SK-N-SH treated with all-trans-retinoic acid at 6 μM for 48 hours (cell line): ENCODE results near the gene SH3BP1.
A peak's percentile ranks its signal among the peaks of the same experiment; 100 is the strongest.

ENCODE experiments used
- ATAC-seq: fragments of 200-7000 bp; cut with Tn5 transposase; 3 replicates; pipeline ENCODE4 v1.9.1; 2020; ENCODE audit warnings: mild to moderate bottlenecking, moderate library complexity
- ARNTL ChIP-seq: fragments of 450-650 bp; formaldehyde crosslinking; IDR thresholded peaks from 2 replicates; pipeline ENCODE4 v1.5.0; 2020; ENCODE audit warnings: low read depth, mild to moderate bottlenecking, moderate library complexity, borderline replicate concordance
- CREB5 ChIP-seq: fragments of 250-450 bp; sonication (Bioruptor Pico); IDR thresholded peaks from 2 replicates; pipeline ENCODE4 v1.5.1; 2020; ENCODE audit warnings: low read depth, mild to moderate bottlenecking, moderate library complexity
- CSDC2 ChIP-seq: fragments of 250-450 bp; sonication (Bioruptor Pico); IDR thresholded peaks from 2 replicates; pipeline ENCODE4 v1.5.0; 2020; ENCODE audit warnings: mild to moderate bottlenecking, moderate library complexity
- CSRNP3 ChIP-seq: fragments of 250-450 bp; sonication (Bioruptor Pico); IDR thresholded peaks from 2 replicates; pipeline ENCODE4 v1.5.1; 2021; ENCODE audit warnings: mild to moderate bottlenecking, moderate library complexity
- ESRRG ChIP-seq: fragments of 250-450 bp; sonication (Bioruptor Pico); IDR thresholded peaks from 2 replicates; pipeline ENCODE4 v1.6.1; 2021; ENCODE audit warnings: mild to moderate bottlenecking
- GLIS3 ChIP-seq: fragments of 250-450 bp; sonication (Bioruptor Pico); IDR thresholded peaks from 2 replicates; pipeline ENCODE4 v1.5.0; 2020; ENCODE audit warnings: mild to moderate bottlenecking, moderate library complexity
- PATZ1 ChIP-seq: fragments of 250-450 bp; sonication (Bioruptor Pico); IDR thresholded peaks from 2 replicates; pipeline ENCODE4 v1.8.0; 2020; ENCODE audit warnings: mild to moderate bottlenecking, moderate library complexity, borderline replicate concordance
- PPARA ChIP-seq: fragments of 250-450 bp; sonication (Bioruptor Pico); IDR thresholded peaks from 2 replicates; pipeline ENCODE4 v1.5.0; 2020; ENCODE audit warnings: mild to moderate bottlenecking, borderline replicate concordance
- RARB ChIP-seq: fragments of 250-450 bp; sonication (Bioruptor Pico); IDR thresholded peaks from 2 replicates; pipeline ENCODE4 v1.8.0; 2021; ENCODE audit warnings: mild to moderate bottlenecking, moderate library complexity
- SNAI2 ChIP-seq: fragments of 250-450 bp; sonication (Bioruptor Pico); IDR thresholded peaks from 2 replicates; pipeline ENCODE4 v1.5.0; 2020; ENCODE audit warnings: mild to moderate bottlenecking, moderate library complexity
- TCF4 ChIP-seq: fragments of 250-450 bp; sonication (Bioruptor Pico); IDR thresholded peaks from 2 replicates; pipeline ENCODE4 v1.8.0; 2021; ENCODE audit warnings: mild to moderate bottlenecking, moderate library complexity, borderline replicate concordance
- TSHZ2 ChIP-seq: fragments of 250-450 bp; sonication (Bioruptor Pico); IDR thresholded peaks from 2 replicates; pipeline ENCODE4 v1.5.0; 2020; ENCODE audit warnings: mild to moderate bottlenecking, moderate library complexity
- ZC3H10 ChIP-seq: fragments of 250-450 bp; sonication (Bioruptor Pico); IDR thresholded peaks from 2 replicates; pipeline ENCODE4 v1.5.1; 2021; ENCODE audit warnings: mild to moderate bottlenecking, moderate library complexity
- ZFP3 ChIP-seq: fragments of 250-450 bp; sonication (Bioruptor Pico); IDR thresholded peaks from 2 replicates; pipeline ENCODE4 v1.5.0; 2020; ENCODE audit warnings: mild to moderate bottlenecking, moderate library complexity
- ZFP30 ChIP-seq: fragments of 450-650 bp; formaldehyde crosslinking; IDR thresholded peaks from 2 replicates; pipeline ENCODE4 v1.5.0; 2022; ENCODE audit warnings: mild to moderate bottlenecking, moderate library complexity
- ZNF565 ChIP-seq: fragments of 450-650 bp; formaldehyde crosslinking; conservative IDR thresholded peaks from 2 replicates; pipeline ENCODE4 v1.5.0; 2020; ENCODE audit warnings: low read depth, mild to moderate bottlenecking, moderate library complexity
- ZNF70 ChIP-seq: fragments of 450-650 bp; formaldehyde crosslinking; IDR thresholded peaks from 2 replicates; pipeline ENCODE4 v1.5.0; 2020; ENCODE audit warnings: mild to moderate bottlenecking, moderate library complexity
- ZNF8 ChIP-seq: fragments of 450-650 bp; formaldehyde crosslinking; IDR thresholded peaks from 2 replicates; pipeline ENCODE4 v1.5.0; 2020; ENCODE audit warnings: mild to moderate bottlenecking, moderate library complexity
- TF ChIP-seq, protein P1 (sequence below): fragments of 250-450 bp; sonication (Bioruptor Pico); IDR thresholded peaks from 2 replicates; pipeline ENCODE4 v1.8.0; 2021; ENCODE audit warnings: low read depth, mild to moderate bottlenecking, moderate library complexity, borderline replicate concordance

The SH3BP1 gene

DNA sequence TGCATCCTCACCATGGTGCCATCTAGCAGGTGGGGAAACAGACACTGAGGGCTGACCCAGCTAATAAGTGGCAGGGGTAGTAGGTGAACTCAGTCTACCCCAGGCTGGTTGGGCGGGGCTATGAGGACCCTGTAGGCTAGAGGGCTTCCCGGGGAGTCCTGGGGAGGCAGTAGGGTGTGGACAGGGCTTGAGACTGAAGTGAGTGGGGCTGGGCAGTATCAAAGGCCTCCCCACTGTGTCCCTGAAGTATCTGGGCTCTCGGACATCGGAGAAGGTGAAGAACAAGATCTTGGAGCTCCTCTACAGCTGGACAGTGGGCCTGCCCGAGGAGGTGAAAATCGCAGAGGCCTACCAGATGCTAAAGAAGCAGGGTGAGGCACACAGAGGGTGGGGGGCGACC is 19.5 kb upstream of the SH3BP1 start:
- no peak for ATAC-seq
- TF ChIP-seq CSRNP3 (CRISPR knock-in tag): no peak
- no peak for TF ChIP-seq PPARA
- TF ChIP-seq ESRRG (CRISPR knock-in tag): no peak
- TF ChIP-seq ZC3H10 (CRISPR knock-in tag): no peak
- TF ChIP-seq ZNF70 (CRISPR knock-in tag): no peak
- TF ChIP-seq SNAI2: no peak
- no peak for TF ChIP-seq PATZ1 (CRISPR knock-in tag)
- TF ChIP-seq, protein P1, sequence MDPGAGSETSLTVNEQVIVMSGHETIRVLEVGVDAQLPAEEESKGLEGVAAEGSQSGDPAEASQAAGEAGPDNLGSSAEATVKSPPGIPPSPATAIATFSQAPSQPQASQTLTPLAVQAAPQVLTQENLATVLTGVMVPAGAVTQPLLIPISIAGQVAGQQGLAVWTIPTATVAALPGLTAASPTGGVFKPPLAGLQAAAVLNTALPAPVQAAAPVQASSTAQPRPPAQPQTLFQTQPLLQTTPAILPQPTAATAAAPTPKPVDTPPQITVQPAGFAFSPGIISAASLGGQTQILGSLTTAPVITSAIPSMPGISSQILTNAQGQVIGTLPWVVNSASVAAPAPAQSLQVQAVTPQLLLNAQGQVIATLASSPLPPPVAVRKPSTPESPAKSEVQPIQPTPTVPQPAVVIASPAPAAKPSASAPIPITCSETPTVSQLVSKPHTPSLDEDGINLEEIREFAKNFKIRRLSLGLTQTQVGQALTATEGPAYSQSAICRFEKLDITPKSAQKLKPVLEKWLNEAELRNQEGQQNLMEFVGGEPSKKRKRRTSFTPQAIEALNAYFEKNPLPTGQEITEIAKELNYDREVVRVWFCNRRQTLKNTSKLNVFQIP (CRISPR knock-in tag): no peak
- no peak for TF ChIP-seq ZNF565 (CRISPR knock-in tag)
- TF ChIP-seq CSDC2 (CRISPR knock-in tag): no peak
- no peak for TF ChIP-seq ZFP30 (CRISPR knock-in tag)
- TF ChIP-seq ZFP3 (CRISPR knock-in tag): no peak
- TF ChIP-seq TSHZ2 (CRISPR knock-in tag): no peak

DNA sequence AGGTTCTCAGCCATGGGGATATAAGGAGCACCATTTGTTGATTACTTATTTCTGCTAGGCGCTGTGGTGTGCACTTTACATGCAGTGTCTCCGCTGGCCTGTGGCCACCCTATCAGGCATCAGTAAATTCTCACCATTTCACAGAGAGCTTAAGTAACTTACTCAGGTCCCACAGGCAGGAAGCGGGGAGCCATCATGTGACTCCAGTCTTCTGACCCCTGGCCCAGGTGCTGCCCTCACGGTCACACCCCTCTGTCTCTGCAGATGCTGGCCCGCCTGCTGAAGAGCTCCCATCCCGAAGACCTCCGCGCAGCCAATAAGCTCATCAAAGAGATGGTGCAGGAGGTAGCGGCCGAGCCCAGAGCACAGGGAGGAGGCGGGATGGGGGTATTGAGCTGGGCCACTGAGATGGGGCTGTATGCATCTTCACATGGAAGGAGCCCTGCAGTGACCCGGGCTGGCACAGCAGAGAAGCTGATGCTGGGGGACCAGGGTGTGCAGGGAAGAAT is 18.1 kb upstream of the SH3BP1 start:
- ATAC-seq: no peak
- TF ChIP-seq, protein P1 (CRISPR knock-in tag): no peak
- TF ChIP-seq ARNTL (CRISPR knock-in tag) (no peak), ZNF70 (CRISPR knock-in tag) (no peak), ZNF8 (CRISPR knock-in tag) (no peak), GLIS3 (CRISPR knock-in tag) (no peak), ZNF565 (CRISPR knock-in tag) (no peak), CREB5 (CRISPR knock-in tag) (no peak)

DNA sequence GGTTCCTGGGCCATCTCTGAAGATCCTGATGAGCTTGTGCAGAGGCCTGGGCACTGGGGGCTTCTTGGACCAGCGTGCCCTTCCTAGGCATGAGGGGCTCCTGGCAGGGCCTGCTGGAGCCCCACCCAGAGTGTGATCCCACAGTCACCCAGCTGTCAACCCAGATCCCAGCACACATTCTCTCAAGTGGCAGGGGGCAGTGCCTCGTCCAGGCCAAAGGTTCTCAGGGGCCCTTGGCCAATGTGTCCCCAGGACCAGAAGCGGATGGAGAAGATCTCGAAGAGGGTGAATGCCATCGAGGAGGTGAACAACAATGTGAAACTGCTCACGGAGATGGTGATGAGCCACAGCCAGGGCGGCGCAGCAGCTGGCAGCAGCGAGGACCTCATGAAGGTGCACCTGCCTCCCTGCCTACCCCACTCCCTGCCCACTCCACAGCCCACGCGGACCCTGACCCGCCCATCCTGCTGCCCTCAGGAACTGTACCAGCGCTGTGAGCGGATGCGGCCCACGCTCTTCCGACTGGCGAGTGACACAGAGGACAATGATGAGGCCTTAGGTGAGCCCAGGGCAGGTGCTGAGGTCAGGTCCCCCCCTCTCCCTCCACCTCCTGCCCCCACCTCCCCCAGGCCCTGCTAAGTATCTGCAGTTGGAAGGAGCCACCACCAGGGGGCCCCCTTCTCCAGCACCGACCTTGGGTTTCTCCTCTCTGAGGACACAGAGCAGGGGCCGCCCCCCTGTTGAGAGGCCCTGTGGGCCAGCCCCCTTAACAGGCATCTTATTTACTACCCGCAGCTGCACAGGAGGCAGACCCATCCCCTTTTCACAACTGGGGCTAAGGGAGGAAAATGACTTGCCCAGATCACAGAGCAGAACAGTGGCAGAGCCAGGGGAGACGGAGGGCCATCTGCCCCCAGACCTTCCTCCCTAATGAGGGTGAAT is 16.1 kb upstream of the SH3BP1 start:
- TF ChIP-seq TCF4 (no peak), ARNTL (CRISPR knock-in tag) (no peak), PPARA (no peak), PATZ1 (CRISPR knock-in tag) (no peak), RARB (CRISPR knock-in tag) (no peak)
- TF ChIP-seq, all 23 proteins: peak for 0
- peak; percentile 87 for ATAC-seq
